Endodermal cell (in vitro differentiated cells): ENCODE results near the gene ASCC3. TPM values are rescaled to one million over a fixed set of nuclear protein-coding genes. Genes with fewer than 3 reads are reported as not detected.

Experiments
- DNase-seq: peaks from one replicate; pipeline ENCODE4 v3.0.0-alpha.2; 2017
- H3K27ac ChIP-seq: 2 replicates; pipeline ENCODE4 v1.5.1; 2013; ENCODE audit warnings: mild to moderate bottlenecking, low read depth, low read length, moderate library complexity
- H3K27me3 ChIP-seq: 2 replicates; pipeline ENCODE4 v1.6.1; 2013; ENCODE audit warnings: mild to moderate bottlenecking, low read length, moderate library complexity; ENCODE audit not compliant: insufficient read depth, control insufficient read depth, poor library complexity, severe bottlenecking
- H3K36me3 ChIP-seq: 2 replicates; pipeline ENCODE4 v1.7.0; 2013; ENCODE audit warnings: mild to moderate bottlenecking, low read length, moderate library complexity; ENCODE audit not compliant: control insufficient read depth, insufficient read depth
- H3K4me1 ChIP-seq: one replicate; pipeline ENCODE4 v1.7.0; 2013; ENCODE audit warnings: low read length; ENCODE audit not compliant: control insufficient read depth, insufficient read depth
- H3K4me3 ChIP-seq: 2 replicates; pipeline ENCODE4 v1.5.1; 2013; ENCODE audit warnings: mild to moderate bottlenecking, low read length, moderate library complexity
- H3K9ac ChIP-seq: 2 replicates; pipeline ENCODE4 v1.6.1; 2013; ENCODE audit warnings: mild to moderate bottlenecking, low read length, moderate library complexity; ENCODE audit not compliant: poor library complexity, severe bottlenecking; ENCODE audit errors: extremely low read depth
- H3K9me3 ChIP-seq: 2 replicates; pipeline ENCODE4 v1.6.1; 2013; ENCODE audit warnings: mild to moderate bottlenecking, low read length, moderate library complexity; ENCODE audit not compliant: control insufficient read depth
- H3K27ac Mint-ChIP-seq: 2 replicates; pipeline ENCODE4 v1.8.0; 2020; ENCODE audit warnings: mixed read lengths
- H3K27me3 Mint-ChIP-seq: 2 replicates; pipeline ENCODE4 v1.8.0; 2021; ENCODE audit warnings: mild to moderate bottlenecking, mixed read lengths; ENCODE audit not compliant: insufficient read depth
- H3K36me3 Mint-ChIP-seq: 2 replicates; pipeline ENCODE4 v1.8.0; 2020; ENCODE audit warnings: low read depth, mixed read lengths
- H3K4me1 Mint-ChIP-seq: 2 replicates; pipeline ENCODE4 v1.8.0; 2020; ENCODE audit warnings: mixed read lengths
- H3K4me3 Mint-ChIP-seq: 2 replicates; pipeline ENCODE4 v1.8.0; 2020; ENCODE audit warnings: mild to moderate bottlenecking, moderate library complexity, mixed read lengths
- H3K9me3 Mint-ChIP-seq: 2 replicates; pipeline ENCODE4 v1.8.0; 2020; ENCODE audit warnings: mild to moderate bottlenecking, mixed read lengths
- CTCF ChIP-seq: fragments of 200-600 bp; sonication (generic); conservative IDR thresholded peaks from 2 replicates; pipeline ENCODE4 v1.5.0; 2021; ENCODE audit warnings: antibody characterized with exemption, mild to moderate bottlenecking
- WGBS, 2 experiments: methylation state at CpG; one replicate each; pipeline versions ENCODE4 v1.1.5 to v1.1.7; 2013; ENCODE audit warnings: missing lambda C conversion rate in 2 of 2, mixed read lengths in 1 of 2; ENCODE audit not compliant: insufficient coverage in 1 of 2, insufficient read length in 1 of 2; 5-methylcytosine and 5-hydroxymethylcytosine counted together
- total RNA-seq, 2 donors: library from RNA; stranded (reverse); fragmentation: NEBNext Ultra II Directional in 1 of 2; extraction: Animal tissue kit (Norgen Biotek cat#: 25700) in 1 of 2; gene quantifications; 2 replicates in 1 of 2; 3 replicates in 1 of 2; pipeline ENCODE4 v1.2.1, GENCODE V29; 2021

ASCC3 gene
- total RNA-seq, 2 donors from 2014 or later = 40.0 to 41.1 TPM

GRCh38 chr6:100592929-100593328, 288.2 kb downstream of the ASCC3 start:
- H3K9me3 ChIP-seq = peaks cover 3% of the 10 kb centered on the region
- H3K4me3 ChIP-seq = no peak overlapping the region
- H3K9ac ChIP-seq = no peak overlapping the region
- no peaks in the 10 kb centered on the region for H3K4me1 ChIP-seq
- DNase-seq = no peak
- Mint-ChIP-seq H3K27me3 (no peaks in the 10 kb centered on the region), H3K4me3 (no peak overlapping the region), H3K9me3 (no peaks in the 10 kb centered on the region), H3K36me3 (peaks cover 17% of the 10 kb centered on the region), H3K4me1 (peaks cover 3% of the 10 kb centered on the region), H3K27ac (no peak overlapping the region)
- WGBS, 2 experiments = 84 to 94% methylated on average over 3 of the region's 3 CpGs
- no peak for TF ChIP-seq CTCF
- H3K27ac ChIP-seq = no peak overlapping the region
- peaks cover 18% of the 10 kb centered on the region for H3K36me3 ChIP-seq
- H3K27me3 ChIP-seq = no peaks in the 10 kb centered on the region

GRCh38 chr6:100577425-100577824, 303.7 kb downstream of the ASCC3 start:
- H3K4me1 Mint-ChIP-seq = no peaks in the 10 kb centered on the region
- Histone ChIP-seq H3K27ac (no peak overlapping the region), H3K36me3 (no peaks in the 10 kb centered on the region), H3K27me3 (no peaks in the 10 kb centered on the region), H3K9ac (no peak overlapping the region), H3K9me3 (peaks cover 12% of the 10 kb centered on the region), H3K4me1 (no peaks in the 10 kb centered on the region), H3K4me3 (no peak overlapping the region)
- no peak for TF ChIP-seq CTCF
- H3K27ac Mint-ChIP-seq = no peak overlapping the region
- 88 to 89% methylated on average over 3 to 4 of the region's 4 CpGs for WGBS, 2 experiments
- H3K4me3 Mint-ChIP-seq = no peak overlapping the region
- DNase-seq = no peak
- H3K27me3 Mint-ChIP-seq = no peaks in the 10 kb centered on the region
- H3K9me3 Mint-ChIP-seq = peaks cover 7% of the 10 kb centered on the region
- H3K36me3 Mint-ChIP-seq = peaks cover 9% of the 10 kb centered on the region

GRCh38 chr6:100575921-100576320, 305.2 kb downstream of the ASCC3 start:
- Histone ChIP-seq H3K36me3 (peaks cover 7% of the 10 kb centered on the region), H3K4me1 (no peaks in the 10 kb centered on the region), H3K9me3 (peaks cover 12% of the 10 kb centered on the region), H3K27ac (no peak overlapping the region), H3K4me3 (no peak overlapping the region), H3K9ac (no peak overlapping the region), H3K27me3 (no peaks in the 10 kb centered on the region)
- H3K9me3 Mint-ChIP-seq = peaks cover 7% of the 10 kb centered on the region
- H3K27ac Mint-ChIP-seq = no peak overlapping the region
- WGBS, 2 experiments = 89 to 100% methylated on average over 2 to 4 of the region's 4 CpGs
- no peak for DNase-seq
- no peak for TF ChIP-seq CTCF
- H3K27me3 Mint-ChIP-seq = no peaks in the 10 kb centered on the region
- no peaks in the 10 kb centered on the region for H3K4me1 Mint-ChIP-seq
- peaks cover 9% of the 10 kb centered on the region for H3K36me3 Mint-ChIP-seq
- H3K4me3 Mint-ChIP-seq = no peak overlapping the region
